ENCODE data around the gene ADAMTSL3. TPM values are rescaled to one million over a fixed set of nuclear protein-coding genes. Genes with fewer than 3 reads are reported as not detected.
"Not testable (repeated sequence)": the region's sequence is repeated elsewhere in the genome, so short reads cannot be mapped to it uniquely, and the experiment has no call there.

The ADAMTSL3 gene
- total RNA-seq, 4 donors from 2014 or later: 3.1 to 48.2 (median 24.6) TPM

DNA sequence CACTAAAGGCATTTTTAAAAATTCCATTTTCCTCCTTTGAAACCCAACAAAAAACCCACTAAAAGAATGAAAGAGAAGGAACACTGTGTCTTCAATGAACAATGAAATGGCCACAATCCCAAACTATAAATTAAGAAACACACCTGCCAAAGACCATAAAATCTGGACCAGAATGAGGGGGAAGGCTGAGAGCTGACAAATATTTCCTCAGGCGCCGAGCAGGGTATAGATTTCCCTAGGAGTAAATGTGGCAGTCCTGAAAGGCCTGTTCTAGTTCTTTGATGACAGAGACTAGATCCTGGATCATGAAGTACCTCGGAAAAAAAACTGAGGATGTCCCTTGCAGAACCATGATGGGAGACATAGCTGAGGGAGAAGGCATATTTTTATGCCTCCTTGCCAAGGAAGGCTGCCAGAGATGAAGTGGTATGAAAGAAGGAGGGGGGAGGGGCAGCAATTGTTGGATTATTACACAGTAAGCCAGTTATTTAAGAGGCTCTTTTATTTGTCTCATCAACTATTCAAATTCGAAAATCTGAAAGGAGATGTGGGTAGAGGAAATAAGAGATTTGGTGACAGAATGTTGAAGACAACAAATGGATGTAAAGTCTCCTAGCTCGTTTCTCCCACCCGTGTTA lies 306.4 kb downstream of the ADAMTSL3 start:
- no peaks in the 10 kb centered on the region for H3K4me1 ChIP-seq
- H3K4me3 ChIP-seq: no peak overlapping the region
- no peak for TF ChIP-seq POLR2A (IDR thresholded peaks at IDR 0.05)
- TF ChIP-seq, protein P1, sequence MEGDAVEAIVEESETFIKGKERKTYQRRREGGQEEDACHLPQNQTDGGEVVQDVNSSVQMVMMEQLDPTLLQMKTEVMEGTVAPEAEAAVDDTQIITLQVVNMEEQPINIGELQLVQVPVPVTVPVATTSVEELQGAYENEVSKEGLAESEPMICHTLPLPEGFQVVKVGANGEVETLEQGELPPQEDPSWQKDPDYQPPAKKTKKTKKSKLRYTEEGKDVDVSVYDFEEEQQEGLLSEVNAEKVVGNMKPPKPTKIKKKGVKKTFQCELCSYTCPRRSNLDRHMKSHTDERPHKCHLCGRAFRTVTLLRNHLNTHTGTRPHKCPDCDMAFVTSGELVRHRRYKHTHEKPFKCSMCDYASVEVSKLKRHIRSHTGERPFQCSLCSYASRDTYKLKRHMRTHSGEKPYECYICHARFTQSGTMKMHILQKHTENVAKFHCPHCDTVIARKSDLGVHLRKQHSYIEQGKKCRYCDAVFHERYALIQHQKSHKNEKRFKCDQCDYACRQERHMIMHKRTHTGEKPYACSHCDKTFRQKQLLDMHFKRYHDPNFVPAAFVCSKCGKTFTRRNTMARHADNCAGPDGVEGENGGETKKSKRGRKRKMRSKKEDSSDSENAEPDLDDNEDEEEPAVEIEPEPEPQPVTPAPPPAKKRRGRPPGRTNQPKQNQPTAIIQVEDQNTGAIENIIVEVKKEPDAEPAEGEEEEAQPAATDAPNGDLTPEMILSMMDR (IDR thresholded peaks at IDR 0.05): no peak
- intact Hi-C loops (cut with DNase I; ENCODE audit: low total_unique reads): no loop called here
- DNase-seq: no peak
- H3K9me3 ChIP-seq: no peaks in the 10 kb centered on the region
- H3K27ac ChIP-seq: no peak overlapping the region
- H3K36me3 ChIP-seq: no peaks in the 10 kb centered on the region
- H3K27me3 ChIP-seq: no peaks in the 10 kb centered on the region

DNA sequence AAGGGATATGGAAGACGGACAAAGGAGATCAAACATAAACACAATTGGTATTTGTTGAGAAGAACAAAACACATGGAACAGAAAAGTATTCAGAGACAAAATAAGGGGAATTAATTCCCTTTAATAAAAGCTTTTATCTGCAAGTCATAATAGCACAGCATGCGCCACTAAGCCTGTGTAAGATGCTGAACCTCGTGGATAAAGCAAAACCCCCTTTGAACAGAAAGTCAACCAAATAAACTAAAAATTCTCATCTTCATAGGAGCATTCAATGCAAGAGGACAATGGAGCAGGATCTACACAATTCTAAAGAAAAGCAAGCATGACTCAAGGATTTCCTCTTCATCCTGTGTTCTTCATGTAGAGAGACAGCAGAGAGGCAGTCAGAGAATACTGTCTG lies 307.4 kb downstream of the ADAMTSL3 start:
- no peak for DNase-seq
- no peak overlapping the region for H3K27ac ChIP-seq
- TF ChIP-seq, protein P1 (IDR thresholded peaks at IDR 0.05): no peak
- no peak for TF ChIP-seq POLR2A (IDR thresholded peaks at IDR 0.05)
- no peaks in the 10 kb centered on the region for H3K4me1 ChIP-seq
- no peak overlapping the region for H3K4me3 ChIP-seq
- intact Hi-C loops (cut with DNase I; ENCODE audit: low total_unique reads): no loop called here
- no peaks in the 10 kb centered on the region for H3K27me3 ChIP-seq
- H3K9me3 ChIP-seq: no peaks in the 10 kb centered on the region
- H3K36me3 ChIP-seq: no peaks in the 10 kb centered on the region

DNA sequence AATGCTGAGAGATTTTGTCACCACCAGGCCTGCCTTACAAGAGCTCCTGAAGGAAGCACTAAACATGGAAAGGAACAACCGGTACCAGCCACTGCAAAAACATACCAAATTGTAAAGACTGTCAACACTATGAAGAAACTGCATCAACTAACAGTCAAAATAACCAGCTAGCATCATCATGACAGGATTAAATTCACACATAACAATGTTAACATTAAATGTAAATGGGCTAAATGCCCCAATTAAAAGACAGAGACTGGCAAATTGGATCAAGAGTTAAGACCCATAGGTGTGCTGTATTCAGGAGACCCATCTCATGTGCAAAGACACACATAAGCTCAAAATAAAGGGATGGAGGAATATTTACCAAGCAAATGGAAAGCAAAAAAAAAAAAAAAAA lies 311.0 kb downstream of the ADAMTSL3 start:
- H3K27ac ChIP-seq; H3K4me3 ChIP-seq; intact Hi-C loops (cut with DNase I; ENCODE audit: low total_unique reads); H3K27me3 ChIP-seq; DNase-seq; H3K36me3 ChIP-seq; H3K9me3 ChIP-seq; H3K4me1 ChIP-seq: not testable (repeated sequence)

DNA sequence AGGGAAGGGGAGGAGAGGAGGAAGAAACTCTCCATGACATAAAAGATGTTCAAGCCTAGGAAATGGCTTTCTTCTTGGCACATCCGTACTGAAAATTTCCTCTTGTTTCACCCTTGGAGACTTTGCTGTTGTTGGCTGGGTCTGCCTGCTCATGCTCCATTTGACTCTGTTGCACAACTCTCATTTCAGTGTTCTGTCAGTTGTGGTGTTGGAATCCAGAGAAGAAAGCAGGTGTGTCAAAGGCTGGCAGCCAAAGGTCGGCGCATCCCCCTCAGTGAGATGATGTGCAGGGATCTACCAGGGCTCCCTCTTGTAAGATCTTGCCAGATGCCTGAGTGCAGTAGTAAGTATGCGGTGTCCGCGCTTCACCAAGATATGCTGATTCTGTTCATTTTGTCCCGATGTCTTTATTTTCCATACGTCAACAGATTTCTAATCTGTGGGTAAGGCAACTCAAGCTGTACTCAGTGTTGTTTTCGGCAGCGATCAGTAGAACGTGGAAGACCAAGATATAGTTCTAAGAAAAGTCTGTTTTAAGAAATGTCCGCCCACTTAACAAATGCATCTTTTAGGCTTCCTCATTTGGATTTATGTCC lies 316.5 kb downstream of the ADAMTSL3 start:
- no peak for TF ChIP-seq POLR2A (IDR thresholded peaks at IDR 0.05)
- TF ChIP-seq, protein P1 (IDR thresholded peaks at IDR 0.05): no peak
- no peak overlapping the region for H3K4me3 ChIP-seq
- H3K4me1 ChIP-seq: no peaks in the 10 kb centered on the region
- DNase-seq: peak; percentile 88 to 89
- intact Hi-C loops (cut with DNase I; ENCODE audit: low total_unique reads): no loop called here
- H3K27ac ChIP-seq: peak overlapping the region; percentile 37 to 62
- H3K9me3 ChIP-seq: no peaks in the 10 kb centered on the region
- no peaks in the 10 kb centered on the region for H3K27me3 ChIP-seq
- H3K36me3 ChIP-seq: no peaks in the 10 kb centered on the region

DNA sequence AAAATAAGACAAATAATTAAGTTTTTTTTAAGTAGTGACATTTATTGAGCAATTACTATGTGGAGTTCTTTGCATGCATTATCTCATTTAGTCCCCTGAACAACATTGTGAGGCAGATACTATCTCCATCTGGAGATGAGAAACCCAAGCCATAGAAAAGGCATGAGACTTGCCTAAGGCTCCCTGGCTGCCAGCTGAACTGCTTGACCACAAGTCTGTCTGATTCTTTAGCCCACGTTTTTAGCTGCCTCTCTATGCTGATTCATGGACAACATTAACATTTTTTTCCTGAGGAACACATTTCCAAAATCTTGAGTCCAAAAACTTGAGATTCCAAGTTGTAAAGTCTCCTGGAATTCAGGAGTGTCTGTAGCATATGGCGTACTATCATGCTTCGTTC lies 318.1 kb downstream of the ADAMTSL3 start:
- Histone ChIP-seq H3K27me3 (no peaks in the 10 kb centered on the region), H3K27ac (peak overlapping the region in 1 of 2 donors; percentile 19), H3K4me3 (no peak overlapping the region), H3K36me3 (no peaks in the 10 kb centered on the region), H3K9me3 (no peaks in the 10 kb centered on the region), H3K4me1 (no peaks in the 10 kb centered on the region)
- TF ChIP-seq, protein P1 (IDR thresholded peaks at IDR 0.05): no peak
- TF ChIP-seq POLR2A (IDR thresholded peaks at IDR 0.05): no peak
- intact Hi-C loops (cut with DNase I; ENCODE audit: low total_unique reads): no loop called here
- no peak for DNase-seq
